Mammary epithelial cell (primary cell): ENCODE results near the gene GLIPR2.

ENCODE experiments used
- EZH2 ChIP-seq: IDR thresholded peaks from 2 replicates; pipeline ENCODE4 v1.6.1; 2012; ENCODE audit warnings: low read length, inconsistent platforms, borderline replicate concordance
- TF ChIP-seq, protein P1 (sequence below), 2 donors: IDR thresholded peaks in 1 of 2; conservative IDR thresholded peaks in 1 of 2; 2 replicates each; pipeline ENCODE4 v1.5.1; 2011 to 2012; ENCODE audit warnings: inconsistent platforms in 2 of 2, low read length in 2 of 2, mild to moderate bottlenecking in 2 of 2, control low read depth in 1 of 2, low read depth in 1 of 2; ENCODE audit not compliant: insufficient read depth in 1 of 2; ENCODE audit errors: extremely low read depth in 1 of 2

DNA sequence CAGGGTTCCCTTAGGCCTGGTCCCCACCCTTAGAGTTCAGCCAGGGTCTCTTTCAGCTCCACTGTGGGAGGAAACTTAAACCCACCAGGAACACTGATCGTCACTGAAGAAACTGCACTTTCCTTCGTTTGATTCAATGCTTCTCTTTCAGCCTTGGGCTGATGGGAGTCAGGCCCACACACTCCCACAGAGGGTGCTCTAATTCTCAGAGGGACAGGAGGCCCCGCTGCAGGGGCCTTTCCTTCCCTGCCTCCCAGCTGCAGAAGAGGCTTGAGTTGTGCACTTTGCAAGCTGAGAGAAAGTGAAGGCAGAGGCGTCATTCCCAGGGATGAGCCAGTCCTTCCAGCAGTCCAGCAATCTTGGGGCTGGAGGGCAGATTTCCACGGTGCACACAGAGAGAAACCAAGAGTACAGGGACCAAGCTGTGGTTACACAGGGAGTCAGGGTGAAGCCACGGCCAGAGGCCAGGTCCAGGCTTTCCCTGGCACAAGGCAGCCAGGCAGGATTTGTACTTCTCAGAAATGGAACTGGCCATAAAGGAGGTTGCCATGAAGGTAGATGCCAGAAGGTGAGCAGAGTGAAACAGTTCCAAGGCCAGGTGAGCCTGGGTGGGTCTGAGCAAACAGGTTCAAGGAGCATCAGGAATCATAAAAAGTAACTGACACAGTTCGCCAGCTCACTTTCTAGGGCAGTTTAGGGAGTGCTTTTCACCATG is 10.4 kb upstream of the GLIPR2 start:
- TF ChIP-seq, protein P1, sequence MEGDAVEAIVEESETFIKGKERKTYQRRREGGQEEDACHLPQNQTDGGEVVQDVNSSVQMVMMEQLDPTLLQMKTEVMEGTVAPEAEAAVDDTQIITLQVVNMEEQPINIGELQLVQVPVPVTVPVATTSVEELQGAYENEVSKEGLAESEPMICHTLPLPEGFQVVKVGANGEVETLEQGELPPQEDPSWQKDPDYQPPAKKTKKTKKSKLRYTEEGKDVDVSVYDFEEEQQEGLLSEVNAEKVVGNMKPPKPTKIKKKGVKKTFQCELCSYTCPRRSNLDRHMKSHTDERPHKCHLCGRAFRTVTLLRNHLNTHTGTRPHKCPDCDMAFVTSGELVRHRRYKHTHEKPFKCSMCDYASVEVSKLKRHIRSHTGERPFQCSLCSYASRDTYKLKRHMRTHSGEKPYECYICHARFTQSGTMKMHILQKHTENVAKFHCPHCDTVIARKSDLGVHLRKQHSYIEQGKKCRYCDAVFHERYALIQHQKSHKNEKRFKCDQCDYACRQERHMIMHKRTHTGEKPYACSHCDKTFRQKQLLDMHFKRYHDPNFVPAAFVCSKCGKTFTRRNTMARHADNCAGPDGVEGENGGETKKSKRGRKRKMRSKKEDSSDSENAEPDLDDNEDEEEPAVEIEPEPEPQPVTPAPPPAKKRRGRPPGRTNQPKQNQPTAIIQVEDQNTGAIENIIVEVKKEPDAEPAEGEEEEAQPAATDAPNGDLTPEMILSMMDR (conservative IDR thresholded peaks at IDR 0.05 in 1 of 2, IDR thresholded peaks at IDR 0.05 in 1 of 2; ENCODE audit: extremely low read depth in 1 of 2, insufficient read depth in 1 of 2, low read depth in 1 of 2, low read length in 2 of 2): no peak
- TF ChIP-seq EZH2: no peak
